HG03457 (cell line): ENCODE results near the gene TRAF4.

Experiments
- ATAC-seq: cut with Tn5 transposase; IDR thresholded peaks from one replicate; pipeline ENCODE4 v1.9.1; 2021; ENCODE audit warnings: moderate number of reproducible peaks; ENCODE audit not compliant: unreplicated experiment

The TRAF4 gene, protein sequence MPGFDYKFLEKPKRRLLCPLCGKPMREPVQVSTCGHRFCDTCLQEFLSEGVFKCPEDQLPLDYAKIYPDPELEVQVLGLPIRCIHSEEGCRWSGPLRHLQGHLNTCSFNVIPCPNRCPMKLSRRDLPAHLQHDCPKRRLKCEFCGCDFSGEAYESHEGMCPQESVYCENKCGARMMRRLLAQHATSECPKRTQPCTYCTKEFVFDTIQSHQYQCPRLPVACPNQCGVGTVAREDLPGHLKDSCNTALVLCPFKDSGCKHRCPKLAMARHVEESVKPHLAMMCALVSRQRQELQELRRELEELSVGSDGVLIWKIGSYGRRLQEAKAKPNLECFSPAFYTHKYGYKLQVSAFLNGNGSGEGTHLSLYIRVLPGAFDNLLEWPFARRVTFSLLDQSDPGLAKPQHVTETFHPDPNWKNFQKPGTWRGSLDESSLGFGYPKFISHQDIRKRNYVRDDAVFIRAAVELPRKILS

GRCh38 chr17:28743243-28744103, at the start of gene TRAF4:
TRAF4 (plus strand) TSS chr17:28744011; CDS start chr17:28744113, 102 bp downstream.
- ATAC-seq: peak; percentile 41

GRCh38 chr17:28698253-28698941, 45.4 kb upstream of the TRAF4 start:
- ATAC-seq: no peak

DNA sequence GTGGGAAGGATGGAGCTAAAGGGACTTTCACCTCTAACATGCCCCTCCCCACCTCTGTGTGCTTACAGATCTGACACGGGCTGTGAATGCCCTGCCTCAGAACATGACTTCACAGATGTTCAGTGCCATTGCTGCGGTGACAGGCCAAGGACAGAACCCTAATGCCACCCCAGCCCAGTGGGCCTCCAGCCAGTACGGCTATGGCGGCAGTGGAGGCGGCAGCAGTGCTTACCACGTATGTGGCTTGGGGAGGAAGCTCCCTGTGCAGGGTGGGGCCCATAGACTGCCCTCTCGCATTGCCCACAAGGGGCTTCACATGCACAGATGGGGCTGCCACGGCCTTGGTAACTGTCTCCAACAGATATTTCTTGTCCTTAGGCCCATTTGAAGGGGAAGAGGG, 43.5 kb upstream of the TRAF4 start:
- ATAC-seq: no peak

DNA sequence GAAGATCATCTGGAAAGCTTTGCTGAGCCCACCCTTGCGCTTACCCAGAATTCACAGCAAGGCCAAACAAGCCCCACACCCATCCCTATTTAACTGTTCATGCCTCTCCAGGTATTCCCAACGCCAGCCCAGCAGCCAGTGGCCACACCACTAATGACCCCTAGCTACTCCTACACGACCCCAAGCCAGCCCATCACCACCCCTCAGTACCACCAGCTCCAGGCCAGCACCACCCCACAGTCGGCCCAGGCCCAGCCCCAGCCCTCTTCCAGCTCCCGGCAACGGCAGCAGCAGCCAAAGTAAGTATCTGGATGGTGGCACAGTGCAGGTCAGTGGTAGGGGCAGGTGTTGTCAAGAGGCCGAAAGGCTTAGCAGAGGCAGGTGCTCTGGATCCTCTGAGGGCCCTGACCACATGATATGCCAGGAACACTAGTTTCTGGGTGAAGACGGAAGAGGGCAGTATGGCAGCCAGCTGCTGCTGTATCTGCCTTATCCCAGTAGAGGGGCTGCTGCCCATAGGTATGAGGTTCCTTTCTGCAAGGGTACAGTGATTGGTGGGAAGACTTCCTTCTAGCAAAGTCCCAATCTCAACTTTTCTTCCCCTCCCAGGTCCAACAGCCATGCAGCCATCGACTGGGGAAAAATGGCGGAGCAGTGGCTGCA, 42.9 kb upstream of the TRAF4 start:
- ATAC-seq: no peak

GRCh38 chr17:28702026-28702751, 41.6 kb upstream of the TRAF4 start:
- ATAC-seq: no peak

DNA sequence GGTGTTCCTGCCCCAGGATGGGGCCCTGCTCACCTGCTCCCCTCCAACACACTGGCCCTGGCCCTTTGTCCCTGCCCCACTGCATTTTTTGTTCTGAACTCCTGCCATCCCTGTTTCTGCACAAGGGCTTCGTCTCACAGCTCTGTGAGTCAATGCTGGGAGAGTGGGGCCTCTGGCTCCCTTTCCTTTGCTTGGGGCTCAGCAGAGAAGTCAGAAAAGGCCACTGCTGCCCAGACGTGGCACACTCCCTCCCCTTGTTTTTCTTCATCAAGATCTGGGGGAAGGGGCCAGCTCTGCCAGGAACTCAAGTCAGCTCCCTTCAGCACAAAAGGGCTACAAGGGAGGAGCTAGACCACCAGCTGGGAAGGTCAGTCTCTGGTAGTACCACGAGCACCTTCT, 41.1 kb upstream of the TRAF4 start:
- ATAC-seq: no peak

GRCh38 chr17:28703552-28704218, 40.1 kb upstream of the TRAF4 start:
- no peak for ATAC-seq

DNA sequence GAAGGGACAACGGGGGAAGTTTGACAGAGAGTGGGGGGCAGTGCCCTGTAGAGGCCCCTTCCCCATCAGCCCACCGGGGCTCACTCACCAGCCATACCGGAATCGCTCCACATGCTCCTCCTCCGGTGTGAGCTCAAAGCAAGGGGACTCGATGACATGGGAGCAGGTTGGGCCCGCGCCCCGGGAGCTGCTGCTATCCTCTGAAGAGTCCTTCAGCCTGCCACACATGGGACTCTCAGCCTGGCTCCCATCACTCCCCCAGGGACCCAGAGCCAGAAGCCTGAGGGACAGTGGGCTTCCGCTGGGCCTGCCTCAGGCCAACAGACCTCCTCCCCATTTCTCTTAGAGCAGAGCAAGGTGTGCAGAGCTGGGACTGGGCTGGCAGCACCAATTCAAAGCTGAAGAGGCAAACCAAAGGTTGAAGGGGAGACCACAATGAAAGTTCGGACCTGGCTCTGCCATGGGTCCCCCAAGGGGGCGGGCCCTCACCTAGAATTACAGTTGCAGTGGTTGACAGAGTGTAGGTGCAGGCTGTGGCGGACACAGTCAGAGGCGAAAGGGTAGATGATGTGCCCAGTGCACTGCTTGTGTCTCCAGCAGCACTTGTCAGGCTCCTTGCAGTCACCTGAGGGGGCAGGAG, 39.5 kb upstream of the TRAF4 start:
- no peak for ATAC-seq

- ATAC-seq: no peak
These were observed 38.6 kb upstream of the TRAF4 start for GRCh38 chr17:28705074-28705659.

DNA sequence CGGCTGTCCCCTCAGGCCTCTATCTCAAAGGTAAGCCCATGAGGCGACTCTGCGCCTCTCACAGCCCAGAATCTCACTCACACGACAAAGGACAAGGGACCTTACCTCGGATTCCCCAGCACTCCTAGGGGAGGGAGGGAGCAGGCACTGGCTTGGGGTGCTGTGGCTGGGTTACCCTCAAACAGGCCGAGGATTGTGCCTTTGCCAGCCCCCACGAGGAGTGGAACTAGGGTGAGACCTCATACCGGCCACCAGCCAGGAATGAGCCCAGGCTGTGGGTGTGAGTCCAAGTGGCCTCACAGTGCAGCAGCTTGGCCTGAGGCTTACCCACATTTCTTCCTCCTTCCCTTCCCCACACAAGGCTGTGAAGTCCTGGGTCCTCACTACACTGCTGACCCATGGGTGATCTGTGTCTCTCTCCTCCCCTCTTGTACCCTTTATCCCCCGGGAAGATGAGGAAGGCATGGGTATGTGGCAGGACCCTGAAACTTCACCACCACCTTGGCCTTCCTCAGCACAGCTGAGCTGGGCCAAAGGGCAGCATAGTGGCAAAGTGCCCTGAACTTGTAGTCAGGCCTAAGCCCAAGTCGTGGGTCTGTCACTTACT, 38.0 kb upstream of the TRAF4 start:
- no peak for ATAC-seq

DNA sequence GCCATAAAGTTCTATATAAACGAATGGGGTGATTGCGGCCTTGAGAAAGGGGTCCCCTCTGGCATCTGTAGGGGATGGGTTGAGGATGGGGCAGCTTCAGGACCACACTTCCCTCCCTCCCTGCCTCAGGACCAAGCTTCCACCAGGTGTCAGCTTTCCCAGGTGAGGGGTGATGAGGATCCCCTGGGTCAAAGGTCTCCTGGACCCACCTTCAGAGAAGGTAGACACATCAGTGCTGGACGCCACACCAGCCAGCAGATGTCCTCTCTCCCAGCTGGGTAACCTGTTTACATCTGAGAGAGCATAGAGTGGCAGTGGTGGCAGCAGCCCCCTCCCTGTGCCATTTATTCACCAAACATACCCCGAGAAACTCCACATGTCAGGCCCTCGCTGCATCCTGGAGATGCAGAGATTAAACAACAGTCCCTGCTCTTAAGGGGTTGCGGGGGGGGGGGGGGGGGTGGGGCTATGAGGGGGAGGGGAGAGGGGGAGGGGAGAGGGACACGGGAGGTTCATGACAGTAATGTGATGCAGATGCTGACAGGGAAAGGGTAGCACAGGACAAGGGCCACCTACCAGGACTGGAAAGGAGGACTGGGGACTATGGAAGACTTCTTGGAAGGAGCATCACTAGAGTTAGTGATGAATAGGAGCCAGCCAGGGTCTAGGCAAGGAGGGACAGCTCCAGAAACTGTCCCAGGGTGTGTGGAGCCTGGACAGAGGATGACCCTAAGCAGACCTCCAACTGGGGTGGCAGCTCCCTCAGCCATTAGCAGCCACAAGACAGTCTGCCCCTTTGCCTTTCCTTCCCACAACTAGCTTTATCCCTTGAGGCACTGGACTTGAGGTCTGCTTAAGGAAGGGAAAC, 37.1 kb upstream of the TRAF4 start:
- no peak for ATAC-seq

DNA sequence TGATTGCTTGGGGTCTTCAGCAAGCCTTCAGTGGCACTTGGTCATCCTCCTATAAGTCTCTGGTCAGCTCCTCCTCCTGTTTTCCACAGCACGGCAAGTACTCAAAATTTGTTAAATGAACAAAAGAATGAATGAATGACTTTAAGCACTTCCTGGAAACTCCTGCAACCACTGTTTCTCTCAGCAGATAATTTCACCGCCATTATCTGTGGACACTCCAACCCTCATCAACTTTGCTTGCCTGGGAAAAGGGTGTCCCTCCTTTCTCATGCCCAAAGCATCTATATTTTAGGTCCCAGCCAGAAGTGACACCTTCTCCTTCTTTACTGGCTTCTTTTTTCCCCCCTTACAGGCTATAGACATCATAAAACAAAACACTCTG, 36.5 kb upstream of the TRAF4 start:
- no peak for ATAC-seq

DNA sequence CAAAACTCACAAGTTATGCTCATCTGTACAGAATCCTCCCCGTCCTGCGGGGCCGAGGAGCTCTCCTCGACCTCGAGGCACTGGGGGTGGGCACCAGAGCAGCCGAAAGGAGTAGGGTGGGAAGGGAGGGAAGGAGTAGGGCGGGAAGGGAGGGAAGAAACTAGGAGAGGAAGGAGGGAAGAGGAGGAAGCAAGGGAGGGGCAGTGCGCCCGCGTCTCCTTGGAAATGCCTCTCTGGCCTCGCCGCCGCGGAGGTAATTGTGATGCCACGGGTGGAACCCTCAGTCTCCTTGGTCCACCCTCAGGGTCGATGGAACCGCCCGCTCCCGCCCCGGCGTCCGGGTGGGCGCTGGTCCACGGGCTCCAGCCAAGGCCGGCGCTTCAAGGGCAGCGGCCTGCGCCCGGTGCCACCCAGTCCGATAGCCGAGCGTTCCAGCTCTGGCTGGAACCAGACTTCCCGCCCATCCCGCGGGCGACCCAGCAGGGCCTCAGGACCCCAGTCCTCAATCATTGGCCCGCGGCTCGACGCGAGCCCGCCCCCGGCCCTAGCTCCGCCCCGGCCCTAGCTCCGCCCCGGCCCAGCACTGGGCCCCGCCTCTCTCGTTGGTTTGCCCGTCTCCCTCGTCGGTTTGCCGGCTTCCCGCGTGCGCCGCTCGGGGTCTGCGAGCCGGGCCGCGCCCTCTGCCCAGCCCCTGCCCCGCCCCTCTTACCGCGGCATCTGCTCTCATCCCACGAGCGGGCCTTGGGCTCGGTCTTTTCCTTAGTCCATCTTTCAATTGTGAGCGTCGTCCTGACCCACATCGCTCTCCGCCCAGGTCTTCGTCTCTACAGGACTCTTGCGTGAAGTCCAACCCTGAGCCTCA, 32.7 kb upstream of the TRAF4 start:
- no peak for ATAC-seq

GRCh38 chr17:28711723-28712031, 32.1 kb upstream of the TRAF4 start, which contains the start of gene PROCA1:
PROCA1 (minus strand) TSS chr17:28711888; CDS start chr17:28711660, 228 bp downstream.
- no peak for ATAC-seq

GRCh38 chr17:28712032-28712704, 31.6 kb upstream of the TRAF4 start:
- ATAC-seq: no peak
